A549 treated with dexamethasone at 1 μM for 4 hours (cell line): Measurements from ENCODE around the gene ZNF486. TPM values are rescaled to one million over a fixed set of nuclear protein-coding genes. Genes with fewer than 3 reads are reported as not detected.

Experiments
- total RNA-seq: library from RNA; stranded (reverse); fragments of 200-300 nt; extraction: Qiagen RNA extraction; gene quantifications from 5 replicates; pipeline ENCODE4 v1.2.3, GENCODE V29; 2022

Gene ZNF486
- not detected in 5 replicates for total RNA-seq

DNA sequence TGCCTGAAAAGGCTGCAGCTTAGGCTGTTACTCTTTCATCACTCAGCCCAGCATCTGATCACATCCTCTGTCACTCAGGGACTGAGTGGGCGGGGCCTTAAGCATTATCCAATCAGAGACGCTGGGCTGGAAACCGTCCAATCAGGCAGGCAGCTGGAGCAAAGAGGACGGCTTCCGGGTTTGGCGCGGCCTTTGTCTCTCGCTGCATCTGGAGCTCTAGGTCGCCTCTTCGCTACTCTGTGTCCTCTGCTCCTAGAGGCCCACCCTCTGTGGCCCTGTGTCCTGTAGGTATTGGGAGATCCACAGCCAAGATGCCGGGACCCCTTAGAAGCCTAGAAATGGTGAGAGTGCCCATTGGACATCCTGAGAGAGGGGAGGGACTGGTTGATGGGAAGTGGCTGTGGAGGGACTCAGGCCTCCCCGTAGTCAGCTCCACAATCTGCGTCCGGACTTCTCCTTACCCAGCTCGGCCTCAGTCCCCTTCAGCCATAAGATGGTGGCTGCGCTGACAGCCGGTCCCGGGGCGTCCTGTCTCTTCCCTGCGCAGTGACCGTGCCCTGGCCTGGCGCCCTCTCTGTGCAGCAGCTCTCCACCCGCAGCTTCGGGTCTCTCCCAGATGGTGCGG lies at the start of gene ZNF486:
TSS of gene ZNF486 (plus strand) at position 195 of the 625 bp plus-strand sequence. CDS start at position 312, 117 bp downstream.

Other genes with a start within 250 kb of the ZNF486 start
- gene ZNF682, start 127.7 kb upstream of the ZNF486 start, total RNA-seq = not detected in 5 replicates
- gene ZNF90, start 89.2 kb upstream of the ZNF486 start, total RNA-seq = not detected in 5 replicates